Neural cell (in vitro differentiated cells): ENCODE results near the gene COL28A1. TPM values are rescaled to one million over a fixed set of nuclear protein-coding genes. Genes with fewer than 3 reads are reported as not detected.

Source experiments
- H2AFZ ChIP-seq: fragments of 200-600, 300-800 bp; sonication (generic), shearing (Covaris generic); 2 replicates; pipeline ENCODE4 v1.6.0; 2014; ENCODE audit warnings: low read depth, mild to moderate bottlenecking, antibody characterized with exemption, low read length, moderate library complexity
- H3F3A ChIP-seq: fragments of 200-600 bp; shearing (Covaris generic); 2 replicates; pipeline ENCODE4 v1.6.1; 2016; ENCODE audit warnings: mild to moderate bottlenecking, moderate library complexity, mixed read lengths, antibody characterized with exemption, low read length; ENCODE audit not compliant: insufficient read depth, poor library complexity, severe bottlenecking
- H3K27ac ChIP-seq: fragments of 200-600, 300-800 bp; sonication (generic), shearing (Covaris generic); 2 replicates; pipeline ENCODE4 v1.5.1; 2014; ENCODE audit warnings: mild to moderate bottlenecking, low read length, moderate library complexity
- H3K27me3 ChIP-seq: fragments of 300-800, 200-600 bp; sonication (generic), shearing (Covaris generic); 2 replicates; pipeline ENCODE4 v1.6.0; 2014; ENCODE audit warnings: mild to moderate bottlenecking, low read depth, low read length, moderate library complexity; ENCODE audit not compliant: insufficient read depth
- H3K36me3 ChIP-seq: fragments of 300-800, 200-600 bp; sonication (generic), shearing (Covaris generic); 2 replicates; pipeline ENCODE4 v1.5.1; 2014; ENCODE audit warnings: mild to moderate bottlenecking, antibody characterized with exemption, low read length, moderate library complexity; ENCODE audit not compliant: insufficient read depth
- H3K4me2 ChIP-seq: fragments of 300-800, 200-600 bp; sonication (generic), shearing (Covaris generic); 2 replicates; pipeline ENCODE4 v1.6.0; 2014; ENCODE audit warnings: mild to moderate bottlenecking, low read length
- H3K4me3 ChIP-seq: fragments of 300-800, 200-600 bp; sonication (generic), shearing (Covaris generic); 2 replicates; pipeline ENCODE4 v1.5.1; 2014; ENCODE audit warnings: mild to moderate bottlenecking, low read length, moderate library complexity
- H3K79me2 ChIP-seq: fragments of 200-600 bp; shearing (Covaris generic); replicated peaks from 2 replicates; pipeline ENCODE4 v1.6.0; 2014; ENCODE audit warnings: mild to moderate bottlenecking, low read length, moderate library complexity; ENCODE audit not compliant: insufficient read depth
- H3K9ac ChIP-seq: fragments of 300-800, 200-600 bp; sonication (generic), shearing (Covaris generic); 2 replicates; pipeline ENCODE4 v1.6.1; 2016; ENCODE audit warnings: mild to moderate bottlenecking, low read length, mixed read lengths
- H3K9me2 ChIP-seq: fragments of 200-600 bp; shearing (Covaris generic); 2 replicates; pipeline ENCODE4 v1.6.1; 2016; ENCODE audit warnings: mild to moderate bottlenecking, low read length, mixed read lengths; ENCODE audit not compliant: insufficient read depth
- H3K9me3 ChIP-seq: fragments of 200-600, 300-800 bp; sonication (generic), shearing (Covaris generic); 2 replicates; pipeline ENCODE4 v1.6.1; 2016; ENCODE audit warnings: mild to moderate bottlenecking, mixed run types, low read length, moderate library complexity, mixed read lengths
- H4K20me1 ChIP-seq: fragments of 200-600 bp; shearing (Covaris generic); 2 replicates; pipeline ENCODE4 v1.6.1; 2016; ENCODE audit warnings: mild to moderate bottlenecking, mixed run types; ENCODE audit not compliant: insufficient read depth
- EP300 ChIP-seq: fragments of 450-650 bp; conservative IDR thresholded peaks from 2 replicates; pipeline ENCODE4 v1.6.1; 2014; ENCODE audit warnings: antibody characterized with exemption, mild to moderate bottlenecking, moderate library complexity; ENCODE audit not compliant: poor library complexity, severe bottlenecking
- EZH2 ChIP-seq: fragments of 200-600, 300-800 bp; shearing (Covaris generic), sonication (generic); IDR thresholded peaks from 2 replicates; pipeline ENCODE4 v1.6.1; 2014; ENCODE audit warnings: antibody characterized with exemption, low read length, borderline replicate concordance, mild to moderate bottlenecking; ENCODE audit not compliant: insufficient read depth, poor library complexity, severe bottlenecking
- MXI1 ChIP-seq: fragments of 450-650 bp; conservative IDR thresholded peaks from 2 replicates; pipeline ENCODE4 v1.6.1; 2014; ENCODE audit warnings: antibody characterized with exemption, mild to moderate bottlenecking; ENCODE audit not compliant: poor library complexity, severe bottlenecking
- POLR2AphosphoS5 ChIP-seq: IDR thresholded peaks from 2 replicates; pipeline ENCODE4 v1.6.1; 2012
- RAD21 ChIP-seq: fragments of 450-650 bp; conservative IDR thresholded peaks from 2 replicates; pipeline ENCODE4 v1.6.1; 2014; ENCODE audit warnings: antibody characterized with exemption, mild to moderate bottlenecking, moderate library complexity
- SMC3 ChIP-seq: fragments of 450-650 bp; conservative IDR thresholded peaks from 2 replicates; pipeline ENCODE4 v1.6.1; 2014; ENCODE audit warnings: antibody characterized with exemption, mild to moderate bottlenecking, moderate library complexity; ENCODE audit not compliant: poor library complexity
- TAF1 ChIP-seq: IDR thresholded peaks from 2 replicates; pipeline ENCODE4 v1.6.1; 2012; ENCODE audit warnings: low read depth
- polyA plus RNA-seq: library from polyadenylated mRNA; depleted of rRNA; stranded (reverse); fragments of >200 nt; gene quantifications from 2 replicates; pipeline ENCODE4 v1.2.3, GENCODE V29; 2014
- TF ChIP-seq, protein P1 (sequence below): fragments of 450-650 bp; IDR thresholded peaks from 2 replicates; pipeline ENCODE4 v1.5.1; 2014; ENCODE audit warnings: antibody characterized with exemption, mild to moderate bottlenecking, moderate library complexity; ENCODE audit not compliant: poor library complexity, severe bottlenecking
- TF ChIP-seq, protein P2 (sequence below): IDR thresholded peaks from 2 replicates; pipeline ENCODE4 v1.6.1; 2012; ENCODE audit warnings: borderline replicate concordance

Gene COL28A1
- polyA plus RNA-seq, 1 donor from 2014 or later = 1.0 TPM

DNA sequence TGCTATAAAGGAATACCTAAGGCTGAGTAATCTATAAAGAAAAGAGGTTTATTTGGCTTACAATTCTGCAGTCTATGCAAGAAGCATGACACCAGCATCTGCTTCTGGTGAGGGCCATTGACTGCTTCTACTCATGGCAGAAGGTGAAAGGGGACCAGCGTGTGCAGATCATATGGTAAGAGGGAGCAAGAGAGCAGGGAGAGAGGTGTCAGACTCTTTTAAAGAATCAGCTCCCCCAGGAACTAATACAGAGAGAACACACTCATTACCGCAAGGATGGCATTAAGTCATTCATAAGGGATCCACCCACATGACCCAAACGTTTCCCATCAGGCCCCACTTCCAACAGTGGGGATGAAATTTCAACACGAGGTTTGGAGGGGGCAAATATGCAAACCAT, 3.5 kb upstream of the COL28A1 start:
- Histone ChIP-seq H3K27ac (no peak overlapping the region), H3K79me2 (no peaks in the 10 kb centered on the region), H3F3A (no peaks in the 10 kb centered on the region), H3K36me3 (no peaks in the 10 kb centered on the region), H3K9ac (no peak overlapping the region), H4K20me1 (no peaks in the 10 kb centered on the region), H3K9me3 (no peaks in the 10 kb centered on the region), H3K4me2 (no peak overlapping the region), H2AFZ (no peak overlapping the region), H3K4me3 (no peak overlapping the region), H3K9me2 (no peaks in the 10 kb centered on the region), H3K27me3 (no peaks in the 10 kb centered on the region)
- TF ChIP-seq POLR2AphosphoS5 (no peak), RAD21 (no peak), EP300 (no peak), MXI1 (no peak), TAF1 (no peak), EZH2 (no peak), SMC3 (no peak)
- TF ChIP-seq, protein P1, sequence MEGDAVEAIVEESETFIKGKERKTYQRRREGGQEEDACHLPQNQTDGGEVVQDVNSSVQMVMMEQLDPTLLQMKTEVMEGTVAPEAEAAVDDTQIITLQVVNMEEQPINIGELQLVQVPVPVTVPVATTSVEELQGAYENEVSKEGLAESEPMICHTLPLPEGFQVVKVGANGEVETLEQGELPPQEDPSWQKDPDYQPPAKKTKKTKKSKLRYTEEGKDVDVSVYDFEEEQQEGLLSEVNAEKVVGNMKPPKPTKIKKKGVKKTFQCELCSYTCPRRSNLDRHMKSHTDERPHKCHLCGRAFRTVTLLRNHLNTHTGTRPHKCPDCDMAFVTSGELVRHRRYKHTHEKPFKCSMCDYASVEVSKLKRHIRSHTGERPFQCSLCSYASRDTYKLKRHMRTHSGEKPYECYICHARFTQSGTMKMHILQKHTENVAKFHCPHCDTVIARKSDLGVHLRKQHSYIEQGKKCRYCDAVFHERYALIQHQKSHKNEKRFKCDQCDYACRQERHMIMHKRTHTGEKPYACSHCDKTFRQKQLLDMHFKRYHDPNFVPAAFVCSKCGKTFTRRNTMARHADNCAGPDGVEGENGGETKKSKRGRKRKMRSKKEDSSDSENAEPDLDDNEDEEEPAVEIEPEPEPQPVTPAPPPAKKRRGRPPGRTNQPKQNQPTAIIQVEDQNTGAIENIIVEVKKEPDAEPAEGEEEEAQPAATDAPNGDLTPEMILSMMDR = no peak
- TF ChIP-seq, protein P2, sequence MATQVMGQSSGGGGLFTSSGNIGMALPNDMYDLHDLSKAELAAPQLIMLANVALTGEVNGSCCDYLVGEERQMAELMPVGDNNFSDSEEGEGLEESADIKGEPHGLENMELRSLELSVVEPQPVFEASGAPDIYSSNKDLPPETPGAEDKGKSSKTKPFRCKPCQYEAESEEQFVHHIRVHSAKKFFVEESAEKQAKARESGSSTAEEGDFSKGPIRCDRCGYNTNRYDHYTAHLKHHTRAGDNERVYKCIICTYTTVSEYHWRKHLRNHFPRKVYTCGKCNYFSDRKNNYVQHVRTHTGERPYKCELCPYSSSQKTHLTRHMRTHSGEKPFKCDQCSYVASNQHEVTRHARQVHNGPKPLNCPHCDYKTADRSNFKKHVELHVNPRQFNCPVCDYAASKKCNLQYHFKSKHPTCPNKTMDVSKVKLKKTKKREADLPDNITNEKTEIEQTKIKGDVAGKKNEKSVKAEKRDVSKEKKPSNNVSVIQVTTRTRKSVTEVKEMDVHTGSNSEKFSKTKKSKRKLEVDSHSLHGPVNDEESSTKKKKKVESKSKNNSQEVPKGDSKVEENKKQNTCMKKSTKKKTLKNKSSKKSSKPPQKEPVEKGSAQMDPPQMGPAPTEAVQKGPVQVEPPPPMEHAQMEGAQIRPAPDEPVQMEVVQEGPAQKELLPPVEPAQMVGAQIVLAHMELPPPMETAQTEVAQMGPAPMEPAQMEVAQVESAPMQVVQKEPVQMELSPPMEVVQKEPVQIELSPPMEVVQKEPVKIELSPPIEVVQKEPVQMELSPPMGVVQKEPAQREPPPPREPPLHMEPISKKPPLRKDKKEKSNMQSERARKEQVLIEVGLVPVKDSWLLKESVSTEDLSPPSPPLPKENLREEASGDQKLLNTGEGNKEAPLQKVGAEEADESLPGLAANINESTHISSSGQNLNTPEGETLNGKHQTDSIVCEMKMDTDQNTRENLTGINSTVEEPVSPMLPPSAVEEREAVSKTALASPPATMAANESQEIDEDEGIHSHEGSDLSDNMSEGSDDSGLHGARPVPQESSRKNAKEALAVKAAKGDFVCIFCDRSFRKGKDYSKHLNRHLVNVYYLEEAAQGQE = no peak

DNA sequence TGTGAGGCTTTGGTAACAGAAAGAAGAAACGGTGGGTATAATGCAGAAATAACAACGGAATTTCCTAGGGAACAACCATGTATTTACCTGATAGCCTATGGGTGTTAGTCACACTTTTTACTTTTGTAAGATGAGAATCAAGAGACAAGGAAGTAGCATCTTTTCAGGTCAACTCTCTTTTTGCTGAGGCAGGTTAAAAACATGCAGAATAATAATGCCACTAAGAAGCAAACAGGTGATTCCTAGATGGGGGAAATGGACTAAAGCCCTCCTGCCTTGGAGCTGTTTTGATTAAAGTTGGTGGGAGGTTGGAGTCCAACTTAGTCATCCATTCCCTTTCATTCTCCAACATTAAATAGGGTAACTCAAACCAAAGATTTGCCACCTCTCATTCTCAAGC, 2.0 kb upstream of the COL28A1 start:
- H3K9ac ChIP-seq = no peak overlapping the region
- H3K9me2 ChIP-seq = no peaks in the 10 kb centered on the region
- no peaks in the 10 kb centered on the region for H3K36me3 ChIP-seq
- H3K9me3 ChIP-seq = no peaks in the 10 kb centered on the region
- no peak overlapping the region for H3K4me2 ChIP-seq
- TF ChIP-seq RAD21 (no peak), SMC3 (no peak), MXI1 (no peak), POLR2AphosphoS5 (no peak), EP300 (no peak), EZH2 (no peak), TAF1 (no peak)
- TF ChIP-seq, protein P1 = no peak
- H3K27me3 ChIP-seq = no peaks in the 10 kb centered on the region
- H3F3A ChIP-seq = no peaks in the 10 kb centered on the region
- no peak overlapping the region for H3K4me3 ChIP-seq
- H4K20me1 ChIP-seq = no peaks in the 10 kb centered on the region
- H2AFZ ChIP-seq = no peak overlapping the region
- no peak overlapping the region for H3K27ac ChIP-seq
- no peaks in the 10 kb centered on the region for H3K79me2 ChIP-seq
